Subcutaneous abdominal adipose tissue (tissue), 5 donors: ENCODE results near the gene TEF.

Experiments
- H3K27ac ChIP-seq: one replicate; pipeline ENCODE4 v1.7.0; 2013; ENCODE audit warnings: low read depth, mild to moderate bottlenecking, inconsistent platforms, low read length, moderate library complexity
- H3K27me3 ChIP-seq, 5 donors: one replicate each; pipeline ENCODE4 v1.7.0; 2013; ENCODE audit warnings: low read length in 5 of 5, inconsistent platforms in 1 of 5; ENCODE audit not compliant: control insufficient read depth in 5 of 5, insufficient read depth in 4 of 5
- H3K36me3 ChIP-seq, 5 donors: one replicate each; pipeline ENCODE4 v1.7.0; 2013; ENCODE audit warnings: low read length in 5 of 5; ENCODE audit not compliant: control insufficient read depth in 5 of 5, insufficient read depth in 5 of 5
- H3K4me1 ChIP-seq, 5 donors: one replicate each; pipeline ENCODE4 v1.7.0; 2013; ENCODE audit warnings: low read length in 5 of 5, mild to moderate bottlenecking in 3 of 5, moderate library complexity in 1 of 5; ENCODE audit not compliant: control insufficient read depth in 5 of 5, insufficient read depth in 5 of 5
- H3K4me3 ChIP-seq, 5 donors: one replicate each; pipeline ENCODE4 v1.7.0; 2013; ENCODE audit warnings: low read length in 5 of 5, low read depth in 1 of 5
- H3K9ac ChIP-seq, 5 donors: one replicate each; pipeline ENCODE4 v1.7.0; 2013; ENCODE audit warnings: low read length in 5 of 5, mild to moderate bottlenecking in 4 of 5, moderate library complexity in 3 of 5
- H3K9me3 ChIP-seq, 5 donors: one replicate each; pipeline ENCODE4 v1.7.0; 2013; ENCODE audit warnings: low read length in 5 of 5; ENCODE audit not compliant: control insufficient read depth in 5 of 5
- donor health status: healthy.
- donor health status: healthy.
- donor health status: healthy.
- donor health status: healthy.
- donor health status: healthy.

The TEF gene

DNA sequence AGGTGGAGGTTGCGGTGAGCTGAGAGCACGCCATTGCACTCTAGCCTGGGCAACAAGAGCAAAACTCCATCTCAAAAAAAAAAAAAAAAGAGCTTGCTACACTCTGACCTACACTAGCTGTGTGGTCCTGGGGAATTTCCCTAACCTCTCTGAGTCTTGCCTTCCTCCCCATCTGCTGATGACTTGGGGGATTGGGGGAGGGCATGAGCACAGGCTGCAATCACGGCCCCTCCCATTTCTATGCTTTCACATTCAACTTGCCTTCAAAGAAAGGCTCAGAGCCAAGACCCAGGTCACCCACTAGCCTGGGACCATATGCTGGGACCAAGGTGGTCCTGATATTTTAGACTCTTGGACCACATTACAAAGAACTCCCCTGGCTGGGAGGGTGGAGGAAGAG lies 39.8 kb upstream of the TEF start:
- peaks cover 0 to 7% (median 2%) of the 10 kb centered on the region in 5 donors for H3K4me1 ChIP-seq
- no peaks in the 10 kb centered on the region for H3K27me3 ChIP-seq
- H3K4me3 ChIP-seq, result no peak overlapping the region
- peaks cover 0 to 83% (median 78%) of the 10 kb centered on the region in 5 donors for H3K36me3 ChIP-seq
- no peaks in the 10 kb centered on the region for H3K9me3 ChIP-seq
- H3K27ac ChIP-seq, result no peak overlapping the region
- no peak overlapping the region for H3K9ac ChIP-seq

DNA sequence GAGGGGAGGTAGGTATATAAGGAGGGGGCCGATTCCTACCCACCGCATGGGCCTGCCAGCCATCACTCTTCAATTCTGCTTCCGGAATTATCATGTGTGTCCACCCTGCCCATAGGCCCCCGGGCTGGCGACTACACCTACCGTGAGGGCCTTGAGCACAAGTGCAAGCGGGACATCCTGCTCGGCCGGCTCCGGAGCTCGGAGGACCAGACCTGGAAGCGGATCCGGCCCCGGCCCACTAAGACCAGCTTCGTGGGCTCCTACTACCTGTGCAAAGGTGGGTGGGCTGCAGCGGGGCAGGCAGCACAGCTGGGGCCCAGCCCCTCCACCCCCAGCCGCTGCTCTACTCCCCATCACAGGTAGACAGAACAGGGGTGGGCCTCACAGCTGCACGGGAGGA lies 38.4 kb upstream of the TEF start:
- no peaks in the 10 kb centered on the region for H3K9me3 ChIP-seq
- H3K4me3 ChIP-seq, result no peak overlapping the region
- no peak overlapping the region for H3K9ac ChIP-seq
- H3K36me3 ChIP-seq, result peaks cover 0 to 91% (median 87%) of the 10 kb centered on the region in 5 donors
- H3K27ac ChIP-seq, result no peak overlapping the region
- peaks cover 0 to 13% (median 7%) of the 10 kb centered on the region in 5 donors for H3K4me1 ChIP-seq
- no peaks in the 10 kb centered on the region for H3K27me3 ChIP-seq

DNA sequence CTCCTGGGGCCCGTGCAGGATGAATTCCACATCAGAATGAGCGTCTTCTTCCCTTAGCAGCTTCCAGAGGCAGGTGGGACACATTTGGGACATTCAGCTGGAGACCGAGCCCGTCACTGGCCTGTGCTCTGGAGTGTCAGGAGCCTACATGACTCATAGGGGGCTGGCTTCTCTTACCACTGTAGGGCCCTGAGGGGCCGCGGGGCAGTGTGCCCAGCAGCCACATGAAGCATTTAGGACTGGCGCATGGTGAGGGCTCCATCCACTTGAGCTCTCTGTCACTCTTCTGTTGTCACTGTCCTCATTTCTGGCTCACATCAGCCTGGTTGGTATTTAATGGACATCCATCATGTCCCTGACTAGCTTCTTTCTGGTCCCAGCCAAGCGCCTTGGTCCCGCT lies 38.0 kb upstream of the TEF start:
- no peak overlapping the region for H3K9ac ChIP-seq
- H3K27ac ChIP-seq, result no peak overlapping the region
- H3K27me3 ChIP-seq, result no peaks in the 10 kb centered on the region
- H3K4me3 ChIP-seq, result no peak overlapping the region
- H3K4me1 ChIP-seq, result peaks cover 0 to 13% (median 7%) of the 10 kb centered on the region in 5 donors
- peaks cover 0 to 91% (median 87%) of the 10 kb centered on the region in 5 donors for H3K36me3 ChIP-seq
- H3K9me3 ChIP-seq, result no peaks in the 10 kb centered on the region

DNA sequence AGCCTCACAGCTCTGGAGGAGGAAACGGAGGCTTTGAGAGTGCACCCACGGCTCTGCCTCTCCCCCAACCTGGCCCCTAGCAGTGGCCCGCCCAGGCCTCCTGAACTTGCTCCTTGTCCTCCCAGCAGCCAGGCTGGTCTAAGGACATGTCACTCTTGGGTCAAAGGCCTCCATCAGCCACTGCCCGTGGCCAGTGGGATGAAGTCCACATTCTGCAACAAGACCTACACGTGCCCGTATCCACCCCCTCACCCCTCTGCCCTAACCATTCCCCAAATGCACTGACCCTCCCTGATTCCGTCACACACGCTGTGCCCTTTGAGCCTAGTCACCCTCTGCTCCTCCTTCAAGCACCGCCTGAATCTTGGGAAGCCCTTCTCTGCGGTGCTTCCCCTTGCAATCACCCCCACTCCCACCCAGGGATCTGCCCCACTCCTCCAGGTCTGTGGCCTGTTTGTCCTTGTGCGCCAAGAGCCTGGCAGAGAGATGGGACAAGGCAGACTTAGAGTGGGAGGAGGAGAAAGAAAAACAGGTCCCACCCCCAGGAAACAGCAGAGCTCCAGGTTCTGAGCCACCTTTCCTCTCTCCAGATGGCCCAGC lies 37.5 kb upstream of the TEF start:
- Histone ChIP-seq H3K27me3 (no peaks in the 10 kb centered on the region), H3K27ac (no peak overlapping the region), H3K36me3 (peaks cover 0 to 91% (median 88%) of the 10 kb centered on the region in 5 donors), H3K9me3 (no peaks in the 10 kb centered on the region), H3K4me3 (no peak overlapping the region), H3K9ac (no peak overlapping the region), H3K4me1 (peaks cover 0 to 13% (median 7%) of the 10 kb centered on the region in 5 donors)

DNA sequence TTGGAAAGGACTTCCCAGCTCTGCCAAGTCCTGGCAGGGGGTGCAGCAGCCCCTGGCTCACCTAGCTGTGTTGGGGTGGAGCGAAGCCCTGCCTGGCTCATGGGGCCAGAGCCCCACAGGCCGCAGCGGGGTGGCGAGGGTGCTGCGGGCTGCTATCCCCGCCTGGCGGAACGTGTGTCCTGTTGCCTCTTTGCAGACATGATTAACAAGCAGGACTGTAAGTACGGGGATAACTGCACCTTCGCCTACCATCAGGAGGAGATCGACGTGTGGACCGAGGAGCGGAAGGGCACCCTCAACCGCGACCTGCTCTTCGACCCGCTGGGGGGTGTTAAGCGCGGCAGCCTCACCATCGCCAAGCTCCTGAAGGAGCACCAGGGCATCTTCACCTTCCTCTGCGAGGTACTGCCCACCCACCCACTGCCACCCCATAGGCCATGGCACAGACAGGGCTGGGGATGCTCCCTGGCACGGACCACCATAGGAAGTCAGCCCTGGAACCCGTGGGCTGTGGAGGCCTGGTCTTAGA lies 35.9 kb upstream of the TEF start:
- Histone ChIP-seq H3K9me3 (no peaks in the 10 kb centered on the region), H3K27ac (no peak overlapping the region), H3K36me3 (peaks cover 0 to 91% (median 86%) of the 10 kb centered on the region in 5 donors), H3K4me1 (peaks cover 2 to 21% (median 16%) of the 10 kb centered on the region in 5 donors), H3K4me3 (no peak overlapping the region), H3K27me3 (no peaks in the 10 kb centered on the region), H3K9ac (no peak overlapping the region)

DNA sequence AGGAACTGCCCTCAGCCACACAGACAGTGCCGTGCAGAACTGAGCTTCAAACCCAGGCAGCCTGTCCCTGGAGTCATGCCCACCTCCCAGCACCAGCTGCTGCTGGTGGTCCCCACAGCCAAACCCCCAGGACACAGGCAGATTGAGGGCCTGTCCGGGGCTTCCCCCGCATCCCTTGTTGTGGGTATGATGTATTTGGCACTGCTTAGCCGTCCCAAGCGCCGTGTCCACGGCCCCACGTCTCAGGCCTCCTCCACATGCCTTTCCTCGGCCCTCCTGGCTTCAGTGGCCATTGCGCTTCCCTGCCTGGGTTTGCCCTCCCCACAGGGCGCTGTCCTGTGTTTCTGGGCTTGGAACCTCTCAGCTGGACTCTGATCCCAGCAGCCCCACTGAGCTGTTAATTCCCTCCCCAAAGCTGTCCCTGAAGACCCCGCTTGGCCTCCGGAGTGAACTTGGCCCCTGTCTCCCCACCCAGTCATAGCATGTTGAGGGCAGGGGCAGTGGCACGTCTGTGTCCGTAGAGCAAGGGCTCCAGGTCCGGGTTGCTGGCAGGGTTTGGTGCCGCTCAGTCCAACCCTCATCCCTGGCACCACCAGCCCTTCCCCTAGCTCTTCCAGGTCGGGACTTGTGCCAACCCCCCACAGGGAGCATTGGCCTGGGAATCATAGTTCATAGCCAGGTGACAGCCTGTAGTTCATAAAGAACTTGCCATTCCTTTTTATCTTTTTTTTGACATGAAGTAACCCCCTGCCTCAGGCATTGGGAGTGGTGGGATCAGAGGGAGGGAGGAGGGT lies 34.5 kb upstream of the TEF start:
- H3K9ac ChIP-seq, result peak overlapping the region in 1 of 5 donors; percentile 35
- H3K27ac ChIP-seq, result no peak overlapping the region
- H3K36me3 ChIP-seq, result peaks cover 0 to 96% (median 92%) of the 10 kb centered on the region in 5 donors
- H3K9me3 ChIP-seq, result no peaks in the 10 kb centered on the region
- H3K4me1 ChIP-seq, result peaks cover 4 to 23% (median 17%) of the 10 kb centered on the region in 5 donors
- H3K27me3 ChIP-seq, result no peaks in the 10 kb centered on the region
- H3K4me3 ChIP-seq, result no peak overlapping the region

DNA sequence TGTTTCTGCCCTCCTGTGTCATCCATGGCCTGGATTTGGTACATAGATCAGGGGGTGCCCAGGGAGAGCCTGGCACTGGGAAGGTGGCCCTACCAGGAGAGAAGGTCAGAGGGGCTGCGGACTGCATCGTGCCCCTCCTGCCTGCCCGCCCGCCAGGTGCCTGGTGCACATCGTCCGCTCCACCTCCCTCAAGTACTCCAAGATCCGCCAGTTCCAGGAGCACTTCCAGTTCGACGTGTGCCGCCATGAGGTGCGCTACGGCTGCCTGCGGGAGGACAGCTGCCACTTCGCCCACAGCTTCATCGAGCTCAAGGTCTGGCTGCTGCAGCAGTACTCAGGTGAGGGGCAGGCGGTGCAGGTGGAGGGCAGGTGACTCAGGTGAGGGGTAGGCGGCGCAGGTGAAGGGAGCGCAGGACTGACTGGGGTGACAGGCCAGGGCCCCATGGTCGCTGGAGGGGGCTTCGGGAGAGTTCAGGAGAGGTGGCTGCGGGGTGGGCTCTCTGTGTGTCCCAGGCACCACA lies 32.7 kb upstream of the TEF start:
- peaks cover 0 to 94% (median 89%) of the 10 kb centered on the region in 5 donors for H3K36me3 ChIP-seq
- H3K27ac ChIP-seq, result no peak overlapping the region
- H3K9me3 ChIP-seq, result no peaks in the 10 kb centered on the region
- H3K27me3 ChIP-seq, result no peaks in the 10 kb centered on the region
- H3K9ac ChIP-seq, result no peak overlapping the region
- H3K4me1 ChIP-seq, result peaks cover 4 to 23% (median 17%) of the 10 kb centered on the region in 5 donors
- no peak overlapping the region for H3K4me3 ChIP-seq

DNA sequence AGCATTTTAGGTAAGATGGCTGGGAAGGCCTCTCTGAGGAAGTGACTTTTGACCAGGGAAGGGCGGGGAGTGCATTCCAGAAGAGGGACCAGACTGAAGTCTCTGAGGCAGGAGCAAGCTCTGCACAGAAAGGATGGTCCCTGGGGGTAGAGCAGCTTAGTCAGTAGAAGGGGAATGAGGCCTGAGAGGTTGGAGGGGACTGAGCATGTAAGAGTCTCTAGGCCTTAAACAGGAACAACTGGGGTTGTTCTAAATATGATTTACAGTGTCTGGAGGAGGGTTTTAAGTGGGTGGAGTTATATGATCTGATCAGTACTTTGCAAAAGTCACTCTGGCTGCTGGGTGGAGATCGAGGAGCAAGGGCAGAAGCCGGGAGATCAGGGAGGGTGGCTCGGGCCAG lies 31.7 kb upstream of the TEF start:
- Histone ChIP-seq H3K27ac (no peak overlapping the region), H3K4me3 (no peak overlapping the region), H3K36me3 (peaks cover 0 to 94% (median 89%) of the 10 kb centered on the region in 5 donors), H3K4me1 (peaks cover 4 to 23% (median 17%) of the 10 kb centered on the region in 5 donors), H3K9ac (no peak overlapping the region), H3K9me3 (no peaks in the 10 kb centered on the region), H3K27me3 (no peaks in the 10 kb centered on the region)

DNA sequence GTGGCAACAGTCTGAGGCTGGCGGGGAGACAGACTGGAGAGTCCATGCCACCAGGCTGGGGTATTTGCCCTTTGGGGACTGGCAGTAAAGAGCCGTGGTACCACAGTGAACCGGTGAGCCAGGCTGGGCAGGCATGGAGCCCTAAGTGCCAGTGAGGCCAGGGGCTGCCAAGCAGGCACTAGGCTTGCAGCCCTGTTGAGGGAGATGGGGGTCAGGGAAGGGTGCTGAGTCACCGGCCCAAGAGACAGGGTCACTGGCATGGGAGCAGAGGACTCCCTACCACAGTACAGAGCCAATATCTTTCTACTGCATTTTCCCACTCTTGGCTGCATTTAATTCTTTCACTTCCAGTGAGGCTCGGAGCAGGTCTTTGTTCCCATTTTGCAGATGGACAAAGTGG lies 30.7 kb upstream of the TEF start:
- Histone ChIP-seq H3K36me3 (peaks cover 0 to 96% (median 91%) of the 10 kb centered on the region in 5 donors), H3K9ac (no peak overlapping the region), H3K27ac (no peak overlapping the region)

DNA sequence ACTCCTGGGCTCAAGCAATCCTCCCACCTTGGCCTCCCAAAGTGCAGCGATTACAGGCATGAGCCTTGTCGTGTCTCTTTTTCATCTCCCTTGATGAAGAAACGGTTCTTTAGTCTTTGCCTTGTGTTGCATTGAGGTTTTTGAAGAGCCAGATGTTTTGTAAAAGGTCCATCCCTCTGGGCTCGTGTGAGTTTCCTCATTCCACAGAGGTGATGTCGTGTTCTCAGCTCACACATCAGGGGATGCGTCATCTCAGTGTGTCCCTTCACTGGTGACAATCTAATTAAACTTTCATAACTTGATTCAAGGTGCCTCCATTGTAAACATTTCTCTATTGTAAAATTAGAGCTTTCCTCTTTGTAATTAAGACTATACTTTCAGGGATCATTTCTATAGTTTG lies 29.7 kb upstream of the TEF start:
- Histone ChIP-seq H3K9ac (no peak overlapping the region), H3K27ac (no peak overlapping the region), H3K27me3 (no peaks in the 10 kb centered on the region), H3K9me3 (no peaks in the 10 kb centered on the region), H3K36me3 (peaks cover 0 to 96% (median 92%) of the 10 kb centered on the region in 5 donors), H3K4me3 (no peak overlapping the region), H3K4me1 (peaks cover 4 to 21% (median 17%) of the 10 kb centered on the region in 5 donors)

More for the DNA sequence above, 30.7 kb upstream of the TEF start:
- H3K27me3 ChIP-seq, result no peaks in the 10 kb centered on the region
- no peaks in the 10 kb centered on the region for H3K9me3 ChIP-seq
- H3K4me3 ChIP-seq, result no peak overlapping the region
- H3K4me1 ChIP-seq, result peaks cover 4 to 23% (median 17%) of the 10 kb centered on the region in 5 donors
